Mucosa of stomach (tissue), 1 donor: Measurements from ENCODE around the gene DSCAML1.
"Not testable (repeated sequence)": the region's sequence is repeated elsewhere in the genome, so short reads cannot be mapped to it uniquely, and the experiment has no call there.

ENCODE experiments used
- H3K27me3 ChIP-seq: one replicate; pipeline ENCODE4 v1.7.0; 2013; ENCODE audit warnings: mild to moderate bottlenecking, low read length; ENCODE audit not compliant: control insufficient read depth, insufficient read depth
- H3K36me3 ChIP-seq: one replicate; pipeline ENCODE4 v1.7.0; 2013; ENCODE audit warnings: low read length; ENCODE audit not compliant: control insufficient read depth, insufficient read depth
- H3K4me1 ChIP-seq: one replicate; pipeline ENCODE4 v1.7.0; 2013; ENCODE audit warnings: mild to moderate bottlenecking, low read length; ENCODE audit not compliant: control insufficient read depth, insufficient read depth
- H3K4me3 ChIP-seq: one replicate; pipeline ENCODE4 v1.7.0; 2013; ENCODE audit warnings: low read length
- H3K9ac ChIP-seq: one replicate; pipeline ENCODE4 v1.7.0; 2013; ENCODE audit warnings: mild to moderate bottlenecking, low read length, moderate library complexity
- H3K9me3 ChIP-seq: one replicate; pipeline ENCODE4 v1.7.0; 2013; ENCODE audit warnings: mild to moderate bottlenecking, low read length, moderate library complexity; ENCODE audit not compliant: control insufficient read depth
- donor health status: Pancreatic carcinoma.

The DSCAML1 gene

DNA sequence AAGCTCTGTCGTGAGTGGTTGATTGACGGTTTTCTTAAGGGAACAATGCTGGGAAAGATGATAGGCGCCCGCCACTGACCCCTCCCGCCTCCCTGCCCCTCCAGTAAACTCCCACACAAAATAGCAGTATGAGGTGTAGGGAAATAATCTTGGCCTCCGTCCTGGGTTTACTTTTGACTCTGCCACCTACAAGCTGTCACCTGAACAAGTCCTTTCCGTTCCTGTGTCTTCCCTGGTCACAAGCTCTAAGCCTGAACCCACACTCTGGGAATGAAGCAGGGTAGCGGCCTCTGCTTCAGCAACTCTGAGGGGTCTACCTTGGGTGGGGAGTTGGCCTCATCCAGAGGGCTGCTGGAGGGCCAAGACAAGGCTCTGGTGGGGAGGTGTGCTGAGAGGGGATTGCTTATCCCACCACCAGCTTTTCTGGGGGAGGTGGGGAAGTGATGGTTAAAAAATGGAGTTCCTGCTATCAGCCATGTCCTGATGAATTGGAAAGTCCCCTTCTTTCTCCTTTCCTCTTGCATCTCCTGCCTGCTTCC is 381.6 kb downstream of the DSCAML1 start:
- H3K9me3 ChIP-seq, result no peaks in the 10 kb centered on the region
- H3K9ac ChIP-seq, result no peak overlapping the region
- no peak overlapping the region for H3K4me3 ChIP-seq
- no peaks in the 10 kb centered on the region for H3K36me3 ChIP-seq
- H3K4me1 ChIP-seq, result no peaks in the 10 kb centered on the region
- no peaks in the 10 kb centered on the region for H3K27me3 ChIP-seq

DNA sequence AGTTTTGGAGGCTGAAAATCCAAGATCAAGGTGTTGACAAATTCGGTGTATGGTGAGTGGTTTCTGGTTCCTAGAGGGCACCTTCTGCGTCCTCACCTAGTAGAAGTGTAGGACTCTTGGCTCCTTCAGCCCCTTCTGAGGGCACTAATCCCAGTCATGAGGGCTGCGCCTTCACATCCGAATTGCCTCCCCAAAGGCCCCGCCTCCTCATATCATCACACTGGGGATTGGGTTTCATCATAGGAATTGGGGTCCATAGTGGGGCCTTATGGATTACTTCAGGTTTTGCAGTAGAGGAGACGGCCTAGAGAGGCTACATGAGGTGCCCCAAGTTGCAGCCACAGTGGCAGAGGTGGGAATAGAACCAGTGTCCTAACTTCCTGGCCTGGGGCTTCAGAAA is 382.3 kb downstream of the DSCAML1 start:
- Histone ChIP-seq H3K27me3 (no peaks in the 10 kb centered on the region), H3K9me3 (no peaks in the 10 kb centered on the region), H3K4me3 (no peak overlapping the region), H3K9ac (no peak overlapping the region), H3K4me1 (no peaks in the 10 kb centered on the region), H3K36me3 (no peaks in the 10 kb centered on the region)

DNA sequence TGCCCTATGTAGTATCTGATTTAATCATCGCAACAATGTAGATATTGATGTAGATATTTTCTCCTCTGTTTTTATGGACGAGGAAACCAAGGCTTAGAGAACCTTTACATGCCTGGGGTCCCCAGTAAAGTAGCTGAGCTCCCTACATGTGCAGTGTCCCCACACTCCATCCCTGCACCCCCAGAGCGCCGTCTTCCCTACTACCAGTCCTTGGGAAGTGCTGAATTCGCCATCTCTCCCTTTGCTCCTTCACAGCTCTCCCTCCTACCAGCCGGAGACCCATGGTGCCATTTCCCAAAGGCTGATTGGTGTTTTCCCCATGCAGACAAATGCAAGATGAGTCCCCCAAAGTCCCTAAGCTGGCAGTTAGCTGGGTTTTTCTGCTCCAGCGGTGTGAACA is 383.4 kb downstream of the DSCAML1 start:
- no peak overlapping the region for H3K9ac ChIP-seq
- no peaks in the 10 kb centered on the region for H3K27me3 ChIP-seq
- no peaks in the 10 kb centered on the region for H3K36me3 ChIP-seq
- no peaks in the 10 kb centered on the region for H3K9me3 ChIP-seq
- no peak overlapping the region for H3K4me3 ChIP-seq
- no peaks in the 10 kb centered on the region for H3K4me1 ChIP-seq

DNA sequence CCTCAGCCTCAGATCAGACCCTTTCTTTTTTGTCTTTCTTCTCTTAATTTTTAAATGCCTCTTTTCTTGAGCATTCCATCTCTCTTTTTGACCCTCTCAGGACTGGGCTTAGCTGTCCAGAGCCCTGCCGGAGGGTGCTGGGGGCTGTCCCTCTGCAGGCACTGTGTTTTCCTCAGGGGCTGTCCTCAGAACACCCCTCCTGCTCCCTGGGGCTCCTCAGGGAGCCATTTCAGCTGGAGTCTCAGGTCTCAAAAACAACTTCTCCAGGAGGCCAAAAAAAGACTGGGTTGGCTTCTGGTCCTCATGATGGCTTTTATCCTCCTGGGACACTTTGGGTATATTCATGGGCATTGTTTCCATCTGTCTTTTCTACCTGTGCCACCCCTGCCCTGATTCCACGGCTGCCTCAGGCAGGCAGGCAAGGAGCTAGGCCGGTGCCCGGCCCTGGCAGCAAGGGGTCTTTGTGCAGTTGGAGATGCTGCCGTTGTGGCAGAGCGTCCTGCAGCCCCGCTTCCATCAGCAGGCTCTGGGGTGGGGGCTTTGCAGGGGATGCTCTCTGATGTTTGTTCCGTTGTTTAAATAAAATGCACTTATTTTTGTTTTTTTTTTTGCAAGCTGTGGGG is 384.3 kb downstream of the DSCAML1 start:
- no peaks in the 10 kb centered on the region for H3K9me3 ChIP-seq
- no peaks in the 10 kb centered on the region for H3K36me3 ChIP-seq
- no peaks in the 10 kb centered on the region for H3K27me3 ChIP-seq
- H3K4me3 ChIP-seq, result no peak overlapping the region
- no peak overlapping the region for H3K9ac ChIP-seq
- no peaks in the 10 kb centered on the region for H3K4me1 ChIP-seq

DNA sequence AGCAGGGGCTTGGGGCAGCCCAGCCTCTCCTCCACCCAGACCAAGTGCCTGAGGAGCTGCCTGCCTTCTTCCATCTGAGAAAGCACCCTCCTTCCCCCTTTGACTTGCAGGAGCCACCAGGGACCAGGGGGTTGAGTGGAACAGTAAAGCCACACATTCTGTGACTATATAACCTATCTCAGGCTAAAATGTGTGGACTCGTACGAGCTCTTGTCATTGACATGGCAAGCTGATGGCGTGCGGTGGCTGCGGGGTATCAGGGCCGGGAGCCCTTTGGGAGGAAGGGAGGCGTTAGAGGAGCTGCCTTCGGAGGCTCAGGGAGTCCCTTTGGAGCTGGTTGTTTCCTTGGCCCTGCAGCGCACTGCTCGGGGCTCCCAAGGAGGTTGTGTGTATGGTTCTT is 384.8 kb downstream of the DSCAML1 start:
- Histone ChIP-seq H3K4me1 (no peaks in the 10 kb centered on the region), H3K9ac (no peak overlapping the region), H3K27me3 (no peaks in the 10 kb centered on the region), H3K9me3 (no peaks in the 10 kb centered on the region), H3K36me3 (no peaks in the 10 kb centered on the region), H3K4me3 (no peak overlapping the region)

DNA sequence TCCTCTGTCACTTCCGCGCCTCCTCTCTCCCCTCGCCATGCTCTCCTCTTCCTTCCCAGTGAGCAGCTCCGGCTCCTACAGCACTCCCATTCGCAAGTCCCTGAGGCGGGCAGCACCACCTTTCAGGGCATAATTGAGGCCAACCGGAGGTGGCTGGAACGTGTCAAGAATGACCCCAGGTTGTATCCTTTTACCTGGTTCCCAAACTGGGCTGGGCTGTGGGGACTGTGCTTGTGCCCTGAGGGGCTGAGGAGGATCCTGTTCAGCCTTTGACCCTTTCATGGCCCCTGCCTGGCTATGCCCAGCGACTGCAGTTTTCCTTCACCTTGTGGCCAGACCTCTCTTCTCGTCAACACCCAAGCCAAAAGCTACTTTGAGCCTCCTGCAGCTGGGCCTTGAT is 385.3 kb downstream of the DSCAML1 start:
- no peak overlapping the region for H3K9ac ChIP-seq
- H3K36me3 ChIP-seq, result no peaks in the 10 kb centered on the region
- no peaks in the 10 kb centered on the region for H3K4me1 ChIP-seq
- H3K27me3 ChIP-seq, result no peaks in the 10 kb centered on the region
- no peak overlapping the region for H3K4me3 ChIP-seq
- no peaks in the 10 kb centered on the region for H3K9me3 ChIP-seq

DNA sequence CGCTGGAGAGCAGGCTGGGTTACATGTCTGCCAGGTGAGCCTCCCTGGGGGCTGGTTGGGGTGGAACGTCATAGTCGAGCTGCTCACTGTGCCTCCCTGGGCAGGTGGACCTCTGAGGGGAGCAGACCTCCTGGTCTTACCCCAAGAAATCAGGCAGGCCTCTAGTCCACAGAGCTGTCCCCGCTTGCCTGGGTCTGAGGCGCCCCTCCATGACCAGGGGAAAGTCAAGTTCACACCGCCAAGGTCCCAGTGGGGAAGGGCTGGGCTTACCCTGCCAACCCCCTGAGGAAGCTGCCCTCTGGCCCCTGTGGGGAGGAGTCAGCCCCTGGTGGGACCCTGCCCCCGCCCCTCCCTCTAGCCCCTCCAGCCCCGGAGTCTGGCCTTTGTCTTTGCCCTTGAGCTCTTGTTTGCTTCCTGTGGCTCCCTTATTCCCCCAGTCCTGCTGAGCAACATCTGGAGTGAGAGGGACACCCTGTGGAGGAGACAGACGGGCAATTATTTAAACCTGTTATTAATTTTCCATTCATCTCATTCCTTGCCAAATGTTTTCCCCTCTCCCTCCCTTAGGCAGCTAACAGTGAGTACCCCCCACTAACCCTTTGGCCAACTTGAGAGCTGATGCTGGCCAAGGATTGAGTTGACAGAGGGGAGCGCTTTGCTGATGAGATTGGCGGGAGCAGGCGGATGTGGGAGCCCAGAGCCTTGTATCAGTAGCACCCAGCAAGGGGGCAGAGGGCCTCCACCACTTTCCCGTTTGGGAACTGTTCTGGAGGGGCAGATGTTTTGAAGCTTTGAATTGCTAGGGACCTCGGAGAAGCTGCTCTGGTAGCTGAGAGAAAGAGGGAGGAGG is 385.9 kb downstream of the DSCAML1 start:
- H3K4me1 ChIP-seq, result no peaks in the 10 kb centered on the region
- H3K36me3 ChIP-seq, result no peaks in the 10 kb centered on the region
- no peaks in the 10 kb centered on the region for H3K9me3 ChIP-seq
- H3K4me3 ChIP-seq, result no peak overlapping the region
- H3K9ac ChIP-seq, result no peak overlapping the region
- H3K27me3 ChIP-seq, result no peaks in the 10 kb centered on the region

DNA sequence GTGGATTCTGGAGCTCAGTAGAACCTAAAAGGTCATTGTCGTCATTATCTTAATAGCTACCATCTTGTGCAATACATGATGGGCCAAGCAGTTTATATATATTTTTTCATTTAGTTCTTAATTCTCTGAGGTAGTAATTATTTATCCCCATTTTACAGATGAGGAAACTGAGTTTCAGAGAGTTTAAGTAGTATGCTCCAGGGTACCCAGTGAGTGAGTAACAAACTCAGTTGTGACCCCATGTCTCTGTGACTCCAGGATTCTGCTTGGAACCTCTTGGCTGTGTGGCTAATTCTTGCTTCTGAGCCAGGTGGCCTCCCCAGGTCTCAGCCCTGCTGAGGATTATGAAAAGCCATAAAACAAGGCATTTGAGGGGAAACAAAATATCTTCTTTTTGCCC is 386.8 kb downstream of the DSCAML1 start:
- H3K27me3 ChIP-seq, result no peaks in the 10 kb centered on the region
- H3K9ac ChIP-seq, result no peak overlapping the region
- H3K36me3 ChIP-seq, result no peaks in the 10 kb centered on the region
- no peaks in the 10 kb centered on the region for H3K9me3 ChIP-seq
- no peak overlapping the region for H3K4me3 ChIP-seq
- no peaks in the 10 kb centered on the region for H3K4me1 ChIP-seq

DNA sequence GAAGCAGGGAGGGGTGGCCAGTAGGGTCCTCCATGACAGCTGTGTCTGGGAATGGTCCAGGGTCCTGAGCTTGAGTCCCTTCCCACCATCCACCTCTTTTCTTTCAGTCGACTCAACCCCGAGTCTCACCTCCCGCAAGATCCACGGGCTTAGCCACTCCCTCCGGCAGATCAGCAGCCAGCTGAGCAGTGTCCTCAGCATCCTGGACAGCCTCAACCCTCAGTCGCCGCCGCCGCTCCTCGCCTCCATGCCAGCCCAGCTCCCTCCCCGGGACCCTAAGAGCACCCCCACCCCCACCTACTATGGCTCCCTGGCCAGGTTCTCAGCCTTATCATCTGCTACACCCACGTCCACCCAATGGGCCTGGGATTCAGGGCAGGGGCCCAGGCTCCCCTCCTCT is 387.5 kb downstream of the DSCAML1 start:
- H3K9me3 ChIP-seq, result no peaks in the 10 kb centered on the region
- H3K36me3 ChIP-seq, result no peaks in the 10 kb centered on the region
- H3K9ac ChIP-seq, result no peak overlapping the region
- H3K27me3 ChIP-seq, result no peaks in the 10 kb centered on the region
- H3K4me3 ChIP-seq, result no peak overlapping the region
- H3K4me1 ChIP-seq, result no peaks in the 10 kb centered on the region

DNA sequence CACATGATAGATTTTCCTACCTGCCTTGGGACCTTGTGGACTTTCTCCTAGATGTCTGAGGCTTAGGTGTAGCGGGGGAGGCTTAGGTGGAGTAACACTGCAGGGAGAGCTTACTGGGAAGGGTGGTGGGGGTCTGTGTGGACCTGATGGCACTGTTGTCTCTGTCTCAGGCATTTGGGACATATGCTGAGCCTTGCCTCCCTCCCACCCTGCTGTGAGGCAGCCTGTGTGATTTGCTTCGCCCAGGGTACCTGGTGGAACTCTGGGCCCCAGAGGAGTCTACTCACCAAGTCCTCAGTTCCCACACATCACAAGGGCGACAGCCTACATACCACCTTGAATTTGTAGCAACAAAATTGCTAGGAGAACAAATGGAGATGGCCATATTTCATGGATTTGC is 388.7 kb downstream of the DSCAML1 start:
- no peak overlapping the region for H3K9ac ChIP-seq
- H3K27me3 ChIP-seq, result no peaks in the 10 kb centered on the region
- H3K4me3 ChIP-seq, result no peak overlapping the region
- H3K4me1 ChIP-seq, result no peaks in the 10 kb centered on the region
- H3K36me3 ChIP-seq, result no peaks in the 10 kb centered on the region
- H3K9me3 ChIP-seq, result no peaks in the 10 kb centered on the region

DNA sequence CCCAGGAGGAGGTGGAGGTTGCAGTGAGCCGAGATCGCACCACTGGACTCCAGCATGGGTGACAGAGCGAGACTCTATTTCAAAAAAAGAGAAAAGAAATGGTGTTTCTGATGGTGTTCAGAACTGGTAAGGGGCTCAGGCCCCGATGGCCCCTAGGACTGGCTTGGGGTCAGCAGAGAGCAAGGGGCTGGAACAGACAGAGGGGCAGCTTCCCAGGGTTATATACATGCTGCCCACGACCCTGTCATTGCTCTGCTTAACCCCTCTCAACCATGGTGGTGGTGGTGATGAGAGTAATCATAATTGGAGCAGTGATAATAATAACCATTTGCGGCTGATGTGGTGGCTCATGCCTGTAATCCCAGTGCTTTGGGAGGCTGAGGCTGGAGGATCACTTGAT is 390.0 kb downstream of the DSCAML1 start:
- H3K9me3 ChIP-seq, result no peaks in the 10 kb centered on the region
- no peaks in the 10 kb centered on the region for H3K36me3 ChIP-seq
- H3K9ac ChIP-seq, result no peak overlapping the region
- no peaks in the 10 kb centered on the region for H3K27me3 ChIP-seq
- no peak overlapping the region for H3K4me3 ChIP-seq
- H3K4me1 ChIP-seq, result no peaks in the 10 kb centered on the region

DNA sequence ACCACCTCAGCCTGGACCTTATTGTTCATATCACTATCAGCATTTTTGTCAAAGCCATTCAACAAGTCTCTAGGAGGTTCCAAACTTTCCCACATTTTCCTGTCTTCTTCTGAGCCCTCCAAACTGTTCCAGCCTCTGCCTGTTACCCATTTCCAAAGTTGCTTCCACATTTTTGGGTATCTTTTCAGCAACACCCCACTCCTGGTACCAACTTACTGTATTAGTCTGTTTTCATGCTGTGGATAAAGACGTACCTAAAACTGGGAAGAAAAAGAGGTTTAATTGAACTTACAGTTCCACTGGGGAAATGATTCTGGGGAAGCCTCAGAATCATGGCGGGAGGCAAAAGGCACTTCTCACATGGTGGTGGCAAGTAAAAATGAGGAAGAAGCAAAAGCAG is 391.1 kb downstream of the DSCAML1 start:
- H3K4me3 ChIP-seq, H3K27me3 ChIP-seq, H3K4me1 ChIP-seq, H3K36me3 ChIP-seq, H3K9me3 ChIP-seq, H3K9ac ChIP-seq: not testable (repeated sequence)
